GM12874 (cell line): ENCODE data around the gene CPSF3.

ENCODE experiments used
- CTCF ChIP-seq: IDR thresholded peaks from 2 replicates; pipeline ENCODE4 v1.5.1; 2011; ENCODE audit warnings: low read depth, mild to moderate bottlenecking, control low read depth, low read length, moderate library complexity; ENCODE audit not compliant: insufficient read depth

CPSF3 gene

GRCh38 chr2:9380702-9381628 is 42.5 kb upstream of the CPSF3 start:
- no peak for TF ChIP-seq CTCF

- TF ChIP-seq CTCF, result no peak
Observed at GRCh38 chr2:9382604-9383235, 40.7 kb upstream of the CPSF3 start.

- TF ChIP-seq CTCF, result no peak
Observed at GRCh38 chr2:9384521-9384920, 38.9 kb upstream of the CPSF3 start.

GRCh38 chr2:9385841-9386240 is 37.6 kb upstream of the CPSF3 start:
- TF ChIP-seq CTCF, result no peak

GRCh38 chr2:9388199-9388681 is 35.2 kb upstream of the CPSF3 start:
- no peak for TF ChIP-seq CTCF

GRCh38 chr2:9388950-9389911 is 34.2 kb upstream of the CPSF3 start:
- TF ChIP-seq CTCF, result no peak
